Keratinocyte (primary cell): ENCODE data around the gene PRODH2. TPM values are rescaled to one million over a fixed set of nuclear protein-coding genes. Genes with fewer than 3 reads are reported as not detected.

Experiments used
- DNase-seq: peaks from one replicate; pipeline ENCODE4 v3.0.0-alpha.2; 2011; ENCODE audit warnings: low read depth, missing footprints, low spot score
- FAIRE-seq: peaks from 2 replicates; lab custom pipeline; 2011; peaks lifted over from hg19 to GRCh38; lab: Jason Lieb, UNC
- H2AFZ ChIP-seq: 2 replicates; pipeline ENCODE4 v1.6.0; 2012; ENCODE audit warnings: low read length, control low read depth, inconsistent platforms; ENCODE audit not compliant: control insufficient read depth
- H3K27ac ChIP-seq: 2 replicates; pipeline ENCODE4 v1.5.1; 2011; ENCODE audit warnings: low read length; ENCODE audit not compliant: control insufficient read depth, insufficient read depth
- H3K27me3 ChIP-seq: 3 replicates; pipeline ENCODE4 v1.6.0; 2011; ENCODE audit warnings: low read length; ENCODE audit not compliant: control insufficient read depth, insufficient read depth; ENCODE audit errors: extremely low read depth
- H3K36me3 ChIP-seq, 2 experiments: 2 replicates in 1 of 2; 3 replicates in 1 of 2; pipeline ENCODE4 v1.5.1; 2011; ENCODE audit warnings: low read length in 2 of 2, mild to moderate bottlenecking in 1 of 2; ENCODE audit not compliant: control insufficient read depth in 2 of 2, insufficient read depth in 2 of 2; ENCODE audit errors: extremely low read depth in 1 of 2
- H3K4me1 ChIP-seq: 3 replicates; pipeline ENCODE4 v1.5.1; 2011; ENCODE audit warnings: low read length; ENCODE audit not compliant: control insufficient read depth, insufficient read depth; ENCODE audit errors: extremely low read depth
- H3K4me2 ChIP-seq: 3 replicates; pipeline ENCODE4 v1.6.0; 2011; ENCODE audit warnings: low read depth, low read length; ENCODE audit not compliant: control insufficient read depth, insufficient read depth; ENCODE audit errors: extremely low read depth
- H3K4me3 ChIP-seq, 3 experiments: fragments of 200-600 bp in 1 of 3; sonication (generic) in 1 of 3; 2 replicates in 2 of 3; 3 replicates in 1 of 3; pipeline ENCODE4 v1.5.1; 2011 to 2016; ENCODE audit warnings: low read length in 3 of 3, mild to moderate bottlenecking in 3 of 3, control low read depth in 2 of 3, inconsistent platforms in 1 of 3, low read depth in 1 of 3, mixed read lengths in 1 of 3, mixed run types in 1 of 3, moderate library complexity in 1 of 3; ENCODE audit not compliant: control insufficient read depth in 2 of 3, insufficient read depth in 2 of 3; ENCODE audit errors: extremely low read depth in 1 of 3
- H3K79me2 ChIP-seq: 2 replicates; pipeline ENCODE4 v1.6.0; 2012; ENCODE audit warnings: low read length; ENCODE audit not compliant: control insufficient read depth, insufficient read depth
- H3K9ac ChIP-seq: 3 replicates; pipeline ENCODE4 v1.6.0; 2011; ENCODE audit warnings: low read length; ENCODE audit not compliant: control insufficient read depth, insufficient read depth; ENCODE audit errors: extremely low read depth
- H3K9me1 ChIP-seq: 3 replicates; pipeline ENCODE4 v1.6.0; 2011; ENCODE audit warnings: low read length; ENCODE audit not compliant: control insufficient read depth, insufficient read depth; ENCODE audit errors: extremely low read depth
- H3K9me3 ChIP-seq: 2 replicates; pipeline ENCODE4 v1.5.1; 2012; ENCODE audit warnings: low read depth, low read length; ENCODE audit not compliant: control insufficient read depth
- H4K20me1 ChIP-seq: 3 replicates; pipeline ENCODE4 v1.6.0; 2011; ENCODE audit warnings: low read length; ENCODE audit not compliant: control insufficient read depth, insufficient read depth; ENCODE audit errors: extremely low read depth
- EZH2 ChIP-seq: IDR thresholded peaks from one replicate; pipeline ENCODE4 v1.6.1; 2012; ENCODE audit warnings: inconsistent platforms, mild to moderate bottlenecking, low read length, moderate library complexity
- dilution Hi-C: fragments of 300-500 bp; cut with MboI; formaldehyde crosslinking; loops from one replicate; pipeline ENCODE4 v1.7.0; 2020; ENCODE audit warnings: low sequenced_read_pairs; ENCODE audit not compliant: extremely low pct_ligation_motif_present
- polyA plus RNA-seq, 5 experiments: library from polyadenylated mRNA; depleted of rRNA in 3 of 5; stranded (reverse) in 3 of 5; stranded (forward) in 1 of 5; unstranded in 1 of 5; fragments of >200 nt; gene quantifications; 1 replicate in 1 of 5; 2 replicates in 3 of 5; 3 replicates in 1 of 5; pipeline versions ENCODE4 v1.2.1 to v1.2.3, GENCODE V29; 2011 to 2012; ENCODE audit warnings: missing spikeins in 2 of 5, low read depth in 1 of 5, low replicate concordance in 1 of 5
- TF ChIP-seq, protein P1 (sequence below), 3 experiments: IDR thresholded peaks in 1 of 3; conservative IDR thresholded peaks in 1 of 3; optimal IDR thresholded peaks in 1 of 3; 2 replicates in 2 of 3; 3 replicates in 1 of 3; pipeline versions ENCODE3 to v1.5.1; 2011; ENCODE audit warnings: low read length in 3 of 3, mild to moderate bottlenecking in 3 of 3, moderate library complexity in 2 of 3, control low read depth in 1 of 3, inconsistent platforms in 1 of 3; ENCODE audit not compliant: insufficient read depth in 2 of 3; ENCODE audit errors: extremely low read depth in 1 of 3

PRODH2 gene
- polyA plus RNA-seq, 1 donor (not counting 4 experiments of a cell fraction or from before 2014, with no cell fraction given): not detected

DNA sequence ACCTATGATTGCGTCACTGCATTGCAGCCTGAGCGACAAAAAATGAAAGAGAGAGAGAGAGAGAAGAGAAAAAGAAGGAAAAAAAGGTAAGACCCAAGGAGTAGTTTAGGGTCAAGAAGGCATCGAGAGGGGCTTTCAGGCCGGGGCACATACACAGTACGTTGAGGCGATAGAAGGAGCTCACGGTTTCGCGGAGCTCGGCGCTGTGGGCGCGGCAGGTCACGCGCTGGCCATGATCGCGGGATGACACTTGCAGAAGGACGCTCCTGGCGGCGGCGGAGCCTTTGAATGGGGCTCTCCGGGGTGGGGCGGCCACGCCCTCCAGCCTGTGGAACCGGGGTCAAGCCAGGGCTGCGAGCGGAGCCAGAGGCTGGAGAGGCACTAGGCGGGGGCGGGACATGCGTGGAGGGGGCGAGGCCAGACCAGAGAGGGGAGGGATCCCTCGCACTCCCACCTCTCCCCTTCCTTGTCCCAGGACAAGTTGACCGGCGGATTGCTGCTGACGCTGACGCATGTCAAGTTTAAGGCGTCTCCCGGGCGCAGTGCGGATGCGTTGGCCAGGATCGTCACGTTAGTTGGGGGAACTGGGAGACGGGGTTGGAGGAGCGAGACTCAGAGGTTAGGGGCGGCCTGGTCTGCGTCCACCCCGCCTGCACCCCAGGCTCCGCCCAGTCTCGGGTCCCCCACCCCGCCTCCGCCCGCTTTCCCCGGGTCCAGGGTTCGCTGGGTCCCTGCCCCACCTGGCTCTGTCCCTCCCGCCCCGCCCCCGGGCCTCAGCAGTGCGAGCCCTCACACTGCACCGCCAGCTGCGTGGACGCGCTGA lies 32.8 kb upstream of the PRODH2 start:
- no peaks in the 10 kb centered on the region for H3K36me3 ChIP-seq
- H3K27ac ChIP-seq: no peak overlapping the region
- no peaks in the 10 kb centered on the region for H4K20me1 ChIP-seq
- no peak for TF ChIP-seq EZH2
- TF ChIP-seq, protein P1, sequence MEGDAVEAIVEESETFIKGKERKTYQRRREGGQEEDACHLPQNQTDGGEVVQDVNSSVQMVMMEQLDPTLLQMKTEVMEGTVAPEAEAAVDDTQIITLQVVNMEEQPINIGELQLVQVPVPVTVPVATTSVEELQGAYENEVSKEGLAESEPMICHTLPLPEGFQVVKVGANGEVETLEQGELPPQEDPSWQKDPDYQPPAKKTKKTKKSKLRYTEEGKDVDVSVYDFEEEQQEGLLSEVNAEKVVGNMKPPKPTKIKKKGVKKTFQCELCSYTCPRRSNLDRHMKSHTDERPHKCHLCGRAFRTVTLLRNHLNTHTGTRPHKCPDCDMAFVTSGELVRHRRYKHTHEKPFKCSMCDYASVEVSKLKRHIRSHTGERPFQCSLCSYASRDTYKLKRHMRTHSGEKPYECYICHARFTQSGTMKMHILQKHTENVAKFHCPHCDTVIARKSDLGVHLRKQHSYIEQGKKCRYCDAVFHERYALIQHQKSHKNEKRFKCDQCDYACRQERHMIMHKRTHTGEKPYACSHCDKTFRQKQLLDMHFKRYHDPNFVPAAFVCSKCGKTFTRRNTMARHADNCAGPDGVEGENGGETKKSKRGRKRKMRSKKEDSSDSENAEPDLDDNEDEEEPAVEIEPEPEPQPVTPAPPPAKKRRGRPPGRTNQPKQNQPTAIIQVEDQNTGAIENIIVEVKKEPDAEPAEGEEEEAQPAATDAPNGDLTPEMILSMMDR (optimal IDR thresholded peaks at IDR 0.05 in 1 of 3, IDR thresholded peaks at IDR 0.05 in 1 of 3, conservative IDR thresholded peaks at IDR 0.05 in 1 of 3; ENCODE audit: extremely low read depth in 1 of 3, insufficient read depth in 2 of 3, low read length in 3 of 3): no peak
- no peak for DNase-seq
- peaks cover 3% of the 10 kb centered on the region for H3K4me1 ChIP-seq
- no peaks in the 10 kb centered on the region for H3K9me3 ChIP-seq
- peaks cover 39% of the 10 kb centered on the region for H3K27me3 ChIP-seq
- H3K4me3 ChIP-seq: peak overlapping the region; percentile 22 to 60 (median 35)
- dilution Hi-C loops: no loop called here
- no peak overlapping the region for H3K9ac ChIP-seq
- H3K9me1 ChIP-seq: no peaks in the 10 kb centered on the region
- H2AFZ ChIP-seq: peak overlapping the region; percentile 37
- no peak for FAIRE-seq
- no peaks in the 10 kb centered on the region for H3K79me2 ChIP-seq
- peak overlapping the region; percentile 74 for H3K4me2 ChIP-seq

DNA sequence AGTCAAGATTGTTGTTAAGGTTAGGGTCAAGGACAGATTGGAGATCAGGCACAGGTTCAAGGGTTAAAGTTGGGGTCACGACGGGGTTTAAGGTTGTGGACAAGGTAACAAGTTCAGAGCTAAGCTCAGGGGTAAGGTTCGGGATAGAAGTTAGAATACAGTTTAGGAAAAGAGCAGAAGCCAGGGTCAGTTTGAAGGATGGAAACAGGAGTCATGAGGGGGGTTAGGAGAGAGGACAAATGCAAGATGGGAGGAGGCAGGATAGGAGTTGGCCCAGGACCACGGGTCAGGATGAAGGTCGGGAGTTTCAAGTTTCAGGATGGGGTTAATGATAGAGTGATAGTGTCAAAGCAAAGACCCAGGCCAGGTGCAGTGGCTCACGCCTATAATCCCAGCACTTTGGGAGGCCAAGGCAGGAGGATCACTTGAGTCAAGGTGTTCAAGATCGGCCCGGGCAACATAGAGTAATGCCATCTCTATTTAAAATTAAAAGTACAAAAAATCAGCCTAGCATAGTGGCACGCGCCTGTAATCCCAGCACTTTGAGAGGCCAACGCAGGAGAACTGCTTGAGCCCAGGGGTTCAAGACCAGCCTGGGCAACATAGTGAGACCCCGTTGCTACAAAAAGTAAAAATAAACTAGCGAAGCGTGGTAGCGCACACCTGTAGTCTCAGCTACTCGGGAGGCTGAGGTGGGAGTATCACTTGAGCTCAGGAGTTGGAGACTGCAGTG lies 32.0 kb upstream of the PRODH2 start:
- no peaks in the 10 kb centered on the region for H4K20me1 ChIP-seq
- H3K27me3 ChIP-seq: peaks cover 38% of the 10 kb centered on the region
- TF ChIP-seq, protein P1 (optimal IDR thresholded peaks at IDR 0.05 in 1 of 3, IDR thresholded peaks at IDR 0.05 in 1 of 3, conservative IDR thresholded peaks at IDR 0.05 in 1 of 3; ENCODE audit: extremely low read depth in 1 of 3, insufficient read depth in 2 of 3, low read length in 3 of 3): no peak
- no peak for TF ChIP-seq EZH2
- peaks cover 3% of the 10 kb centered on the region for H3K4me1 ChIP-seq
- no peaks in the 10 kb centered on the region for H3K9me3 ChIP-seq
- peak overlapping the region in 1 of 3 experiments; percentile 60 for H3K4me3 ChIP-seq
- dilution Hi-C loops: no loop called here
- no peaks in the 10 kb centered on the region for H3K79me2 ChIP-seq
- no peaks in the 10 kb centered on the region for H3K9me1 ChIP-seq
- H3K27ac ChIP-seq: no peak overlapping the region
- no peak overlapping the region for H3K9ac ChIP-seq
- H2AFZ ChIP-seq: no peak overlapping the region
- H3K4me2 ChIP-seq: peak overlapping the region; percentile 74
- no peaks in the 10 kb centered on the region for H3K36me3 ChIP-seq
- FAIRE-seq: no peak
- no peak for DNase-seq
